HS-27A (cell line): ENCODE measurements around the gene FASN.

Experiments
- DNase-seq: peaks from one replicate; pipeline ENCODE4 v3.0.0-alpha.2; 2012; ENCODE audit warnings: low read depth, missing footprints

The FASN gene

DNA sequence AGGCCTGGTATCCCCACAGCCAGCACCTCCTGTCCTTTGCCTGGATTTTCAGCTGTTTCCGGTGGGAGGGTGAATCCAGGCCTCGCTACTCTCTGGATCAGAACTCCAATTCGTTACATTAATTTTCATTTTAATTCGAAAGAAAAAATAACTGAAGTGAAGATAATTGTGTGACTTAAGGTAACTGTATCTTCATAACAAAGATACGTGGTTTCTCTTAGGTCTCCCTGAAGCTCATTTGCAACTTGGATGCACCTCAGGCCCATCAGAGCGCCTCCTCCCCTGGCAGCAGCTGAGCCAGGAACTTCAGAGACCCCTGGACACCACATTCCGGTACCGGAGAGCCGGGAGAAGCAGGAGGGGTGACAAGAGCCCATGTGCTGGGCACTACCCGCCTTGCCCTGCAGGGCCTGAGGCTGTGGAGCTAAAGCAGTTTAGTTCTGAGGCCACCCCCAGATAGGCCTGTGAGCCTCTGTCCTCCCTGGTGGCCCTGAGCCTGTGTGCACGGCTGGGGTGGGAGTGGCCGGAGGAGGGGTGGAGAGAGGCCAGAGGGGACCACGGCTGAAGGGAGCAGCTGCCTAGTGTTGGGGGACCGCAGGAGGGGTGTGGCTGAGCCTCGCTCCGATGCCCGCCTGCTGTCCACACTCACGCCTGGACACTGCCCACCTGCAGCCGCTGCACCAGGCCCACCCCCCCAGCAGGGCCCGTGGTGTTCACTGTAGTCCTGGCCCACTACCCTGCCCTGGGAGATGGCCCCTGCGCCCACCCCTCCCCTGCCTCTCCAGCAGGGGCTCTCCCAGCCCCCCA, 21.0 kb downstream of the FASN start:
- no peak for DNase-seq

DNA sequence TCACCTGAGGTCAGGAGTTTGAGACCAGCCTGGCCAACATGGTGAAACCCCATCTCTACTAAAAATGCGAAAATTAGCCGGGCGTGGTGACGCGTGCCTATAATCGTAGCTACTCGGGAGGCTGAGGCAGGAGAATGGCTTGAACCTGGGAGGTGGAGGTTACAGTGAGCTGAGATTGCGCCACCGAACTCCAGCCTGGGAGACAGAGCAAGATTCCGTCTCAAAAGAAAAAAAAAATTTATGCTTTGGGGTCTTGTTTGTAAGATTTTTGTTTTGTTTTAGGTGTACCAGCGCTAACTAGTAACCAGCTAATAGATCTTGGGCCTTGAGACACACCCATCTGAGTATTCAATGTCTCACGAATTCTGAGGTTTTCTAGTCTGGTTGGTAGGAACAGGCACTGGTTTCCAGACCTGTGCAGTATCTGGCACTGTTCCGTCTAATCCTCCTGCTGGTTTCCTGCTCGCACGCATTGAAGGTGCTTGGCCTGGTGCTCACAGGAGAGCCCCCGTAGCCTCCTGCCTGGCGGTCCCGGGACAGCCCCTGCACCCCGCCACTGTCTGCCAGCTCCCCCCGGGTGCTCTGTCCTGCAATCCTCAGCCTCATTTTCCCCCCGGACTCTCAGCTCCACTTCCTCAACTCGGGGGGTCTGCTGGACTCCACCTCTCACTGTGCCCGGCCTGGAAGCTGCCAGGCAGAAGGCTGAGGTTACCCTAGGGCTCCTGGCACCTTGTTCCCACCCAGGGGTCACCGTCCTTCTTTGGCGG, 21.8 kb downstream of the FASN start:
- no peak for DNase-seq

DNA sequence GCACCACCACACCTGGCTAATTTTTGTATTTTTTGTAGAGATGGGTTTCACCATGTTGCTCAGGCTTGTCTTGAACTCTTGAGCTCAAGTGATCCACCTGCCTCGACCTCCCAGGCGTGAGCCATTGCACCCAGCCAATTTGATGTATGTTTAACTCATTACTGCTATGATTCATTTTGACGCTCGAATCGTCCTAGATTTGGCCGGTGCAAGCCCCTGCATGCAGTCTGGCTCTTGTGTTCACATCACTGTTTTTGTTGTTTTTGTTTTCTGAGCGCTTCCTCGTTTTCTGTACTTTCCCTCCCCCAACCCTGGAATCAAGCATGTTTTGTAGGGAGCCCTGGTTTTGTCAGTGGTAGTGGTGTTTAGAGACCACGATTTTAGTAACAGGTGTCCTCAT, 24.6 kb downstream of the FASN start:
- DNase-seq = no peak

DNA sequence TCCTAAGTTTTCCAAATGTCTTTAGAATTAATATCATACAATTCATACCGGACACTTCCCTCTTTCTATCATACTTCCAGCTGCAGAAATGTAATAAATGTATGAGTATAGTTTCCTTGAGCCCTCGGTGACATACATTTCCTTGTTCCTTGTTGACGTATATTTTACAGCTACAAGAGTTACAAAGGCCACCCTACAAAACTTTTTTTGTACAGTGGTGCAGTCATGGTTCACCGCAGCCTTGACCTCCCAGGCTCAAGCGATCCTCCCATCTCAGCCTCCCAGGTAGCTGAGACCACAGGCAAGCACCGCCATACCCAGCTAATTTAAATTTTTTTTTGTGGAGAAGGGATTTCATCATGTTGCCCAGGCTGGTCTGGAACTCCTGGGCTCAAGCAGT, 25.2 kb downstream of the FASN start:
- DNase-seq = no peak

DNA sequence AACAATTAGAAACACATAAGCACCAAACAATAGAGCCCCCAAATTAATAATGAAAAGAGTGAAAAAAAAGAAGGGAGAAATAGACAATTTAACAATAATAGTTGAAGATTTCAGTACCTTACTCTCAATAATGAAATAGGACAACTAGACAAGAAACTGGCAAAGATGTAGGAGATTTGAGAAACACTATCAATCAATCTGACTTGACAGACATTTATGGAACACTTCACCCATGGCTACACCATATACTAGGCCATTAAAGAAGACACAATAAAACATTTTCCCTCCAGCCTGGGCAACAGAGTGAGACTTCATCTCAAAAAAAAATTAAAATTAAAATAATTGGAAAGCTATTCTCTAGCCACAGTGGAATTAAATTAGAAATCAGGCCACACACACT, 27.4 kb downstream of the FASN start:
- no peak for DNase-seq

DNA sequence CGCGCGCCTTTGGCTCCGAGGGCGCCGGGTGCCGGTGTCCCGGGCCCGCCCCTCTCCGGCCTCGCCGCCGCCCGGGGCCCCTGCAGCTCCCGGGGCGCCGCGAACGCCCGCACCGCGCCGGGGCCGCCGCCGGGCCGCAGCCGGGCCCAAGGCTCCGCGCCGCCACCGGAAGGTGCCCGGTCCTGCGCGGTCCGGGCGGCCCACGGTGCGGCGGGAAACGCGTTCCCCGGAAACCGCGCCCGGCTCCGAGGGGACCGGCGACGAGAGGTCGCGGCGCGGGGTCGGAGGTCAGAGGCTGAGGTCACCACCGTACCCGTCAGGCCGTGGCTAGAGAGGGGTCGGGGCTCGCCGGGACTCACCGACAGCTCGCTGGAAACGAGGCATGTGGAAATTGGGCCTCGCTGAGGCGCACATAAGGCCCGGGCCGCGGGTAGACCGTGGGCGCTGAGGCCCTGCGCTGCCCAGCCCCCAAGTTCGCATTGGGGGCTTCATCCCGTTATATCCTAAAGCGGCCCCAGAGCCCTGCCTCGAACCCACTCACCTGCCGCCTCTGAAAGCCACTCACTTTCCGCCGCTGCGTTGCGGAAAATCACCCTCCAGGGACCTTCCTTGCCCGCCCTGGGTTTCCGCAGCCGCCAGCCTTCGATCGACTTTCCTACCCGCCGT, 32.3 kb downstream of the FASN start, which contains the start of gene DUS1L:
TSS of gene DUS1L (minus strand) at position 167 of the 666 bp plus-strand sequence. CDS start 745 bp downstream, outside the sequence.
- DNase-seq = no peak

DNA sequence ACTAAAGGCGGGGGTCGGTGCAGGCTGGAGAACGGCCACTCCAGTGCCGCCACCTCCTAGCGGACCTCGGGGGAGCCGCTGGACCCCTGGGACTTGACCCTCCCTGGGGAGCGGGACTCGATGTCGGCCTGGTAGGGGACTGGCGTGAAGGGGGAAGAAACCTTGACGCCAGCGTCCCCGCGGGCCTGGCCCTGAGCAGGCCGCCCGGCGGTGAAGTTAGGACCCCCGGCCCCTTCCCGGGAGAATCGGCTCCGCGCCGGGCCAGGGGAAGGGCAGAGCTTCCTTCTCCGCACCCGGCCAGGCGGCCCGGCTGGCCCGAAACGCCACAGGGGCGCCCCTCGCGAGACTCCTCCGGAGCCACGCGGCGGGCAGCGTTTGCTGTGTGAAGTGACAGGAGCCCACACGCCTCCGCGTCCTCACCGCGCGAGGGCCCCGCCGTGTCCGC, 32.8 kb downstream of the FASN start:
- DNase-seq = no peak

DNA sequence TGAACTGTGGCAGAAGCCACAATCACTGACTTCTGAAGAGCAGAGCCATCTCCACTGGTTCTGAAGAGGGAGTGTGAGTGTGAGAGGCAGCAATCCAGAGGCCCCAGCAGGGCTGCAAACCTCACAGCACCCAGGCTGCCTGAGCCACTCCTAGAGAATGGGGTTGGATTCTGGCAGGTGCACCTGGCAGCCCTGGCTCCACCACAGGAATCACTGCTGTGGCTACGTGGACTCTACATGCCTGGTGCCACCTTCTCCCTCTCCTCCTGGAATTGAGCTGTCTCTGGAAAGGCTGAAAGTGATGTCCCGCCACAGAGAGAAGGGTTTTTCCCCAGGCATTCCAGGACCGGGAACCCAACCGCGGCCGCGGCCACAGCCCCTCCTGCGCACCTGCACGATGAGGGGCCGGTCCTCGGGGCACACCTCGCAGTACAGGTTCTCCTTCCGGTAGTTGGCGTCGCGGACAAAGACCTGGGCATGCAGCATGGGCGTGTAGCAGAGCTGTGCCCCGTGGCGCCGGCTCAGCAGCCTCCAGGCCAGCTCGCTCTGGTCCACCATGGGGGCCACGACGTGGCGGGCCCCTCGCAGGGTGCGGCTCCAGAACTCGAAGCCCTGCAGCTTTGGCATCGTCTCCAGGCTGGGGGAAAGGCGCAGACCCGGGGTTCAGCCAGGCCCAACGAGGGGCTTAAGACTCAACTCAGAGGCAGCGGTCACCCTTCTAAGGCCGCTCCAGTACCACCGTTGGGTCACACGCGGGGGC, 33.4 kb downstream of the FASN start:
- DNase-seq = no peak

DNA sequence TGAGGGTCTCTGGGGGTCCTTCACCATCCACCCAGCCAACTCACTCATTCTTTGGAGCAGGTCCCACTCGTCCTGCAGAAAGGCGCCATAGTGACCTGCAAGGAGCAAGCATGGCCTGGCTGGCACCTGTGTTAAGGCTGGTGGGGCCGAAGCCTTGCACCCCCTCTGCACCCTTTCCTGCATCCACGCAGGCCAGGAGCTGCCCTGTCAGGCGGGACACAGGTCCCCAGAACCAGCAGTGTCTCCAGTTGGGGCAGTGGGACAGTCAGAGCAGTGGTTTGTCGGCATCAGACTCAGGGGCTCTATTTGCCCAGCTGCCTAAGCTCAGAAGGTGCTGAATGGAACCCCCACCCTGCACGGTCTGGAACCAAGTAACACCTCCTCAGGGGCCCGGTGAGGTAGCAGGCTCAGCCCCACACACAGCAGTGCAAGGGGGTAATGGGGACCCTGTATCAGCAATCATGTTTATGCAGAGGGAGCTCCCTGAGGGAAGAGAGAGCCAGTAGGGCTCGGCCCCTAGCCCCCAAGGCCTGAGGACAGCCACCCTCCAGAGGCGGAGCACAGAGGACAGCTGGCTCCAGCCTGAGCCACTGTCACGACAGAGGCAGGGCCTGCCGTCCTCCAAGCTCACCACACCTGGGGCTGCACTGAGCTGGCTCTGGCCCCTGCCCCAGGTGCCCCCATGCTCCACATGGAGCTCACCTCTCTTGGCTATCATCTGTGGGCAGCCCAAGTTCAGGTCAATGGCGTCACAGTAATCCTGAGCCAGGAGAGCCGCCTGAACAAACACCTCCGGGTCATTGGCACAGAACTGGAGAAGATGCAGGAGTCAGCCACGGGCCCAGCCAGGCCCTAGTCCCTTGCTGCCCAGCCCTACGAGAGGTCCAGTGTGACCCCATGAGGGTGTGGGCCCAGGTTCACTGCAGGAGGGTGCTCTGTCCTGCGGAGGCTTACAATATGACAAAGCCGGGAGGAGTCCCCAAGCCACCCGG, 34.3 kb downstream of the FASN start:
- DNase-seq = no peak

DNA sequence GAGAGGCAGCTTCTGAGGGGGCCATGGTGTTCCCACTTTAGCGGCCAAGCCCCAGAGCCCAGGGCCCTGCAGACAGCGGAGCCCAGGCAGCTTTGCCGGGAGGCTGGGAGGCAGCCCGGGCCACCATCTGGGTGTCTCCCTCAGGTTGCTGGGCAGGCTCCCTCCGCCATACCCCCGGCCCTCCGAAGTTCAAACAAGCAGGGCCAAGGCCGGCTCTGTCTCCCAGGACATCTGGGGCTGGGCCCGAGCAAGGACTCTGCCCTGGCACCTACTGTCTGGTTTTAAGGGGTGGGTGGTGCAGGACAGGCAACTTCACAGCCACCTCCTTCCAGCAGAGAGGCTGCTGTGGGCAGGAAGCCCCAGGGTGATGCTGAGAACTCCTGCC, 35.1 kb downstream of the FASN start:
- no peak for DNase-seq

DNA sequence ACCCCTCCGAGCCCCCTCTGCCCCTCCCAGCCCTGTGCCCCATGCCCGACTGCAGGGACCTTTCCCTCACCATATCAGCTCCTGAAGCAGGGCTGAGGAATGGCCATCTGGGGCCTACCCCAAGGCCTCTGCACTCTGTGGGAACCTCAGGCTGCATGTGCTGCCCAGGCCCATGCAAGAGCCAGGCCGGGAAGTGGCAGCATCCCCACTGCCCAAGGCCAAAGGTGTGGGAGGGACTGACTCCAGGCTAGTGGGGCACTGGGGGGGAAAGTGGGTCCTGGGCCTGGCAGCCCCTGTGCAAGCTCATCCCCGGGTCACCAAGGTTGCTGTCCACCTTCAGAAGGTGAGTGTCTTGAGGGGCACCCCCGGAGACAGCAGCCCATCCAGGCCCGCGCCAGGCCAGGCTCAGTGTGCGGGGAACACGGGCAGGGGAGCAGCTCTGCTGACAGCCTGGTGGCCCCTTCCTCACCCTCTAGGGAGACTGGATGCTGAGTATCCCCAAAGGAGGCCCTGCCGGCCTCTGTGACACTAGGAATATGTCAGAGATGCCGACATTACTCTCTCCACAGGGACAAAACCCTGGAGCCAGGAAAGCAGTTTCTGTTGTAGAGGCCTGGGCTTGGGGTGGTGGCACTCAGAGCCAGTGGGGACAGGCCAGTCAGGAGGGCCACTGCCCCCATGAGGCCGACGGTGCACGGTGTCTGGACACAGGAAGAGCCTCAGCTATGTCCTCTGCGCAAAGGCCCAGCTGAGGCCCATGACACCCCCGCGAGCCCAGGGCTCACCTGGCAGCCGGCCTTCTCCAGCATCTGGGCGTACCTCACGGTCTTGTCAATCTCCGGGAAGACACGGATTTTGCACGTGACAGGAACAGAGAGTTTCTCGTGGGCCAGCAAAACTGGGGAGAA, 35.7 kb downstream of the FASN start:
- no peak for DNase-seq

DNA sequence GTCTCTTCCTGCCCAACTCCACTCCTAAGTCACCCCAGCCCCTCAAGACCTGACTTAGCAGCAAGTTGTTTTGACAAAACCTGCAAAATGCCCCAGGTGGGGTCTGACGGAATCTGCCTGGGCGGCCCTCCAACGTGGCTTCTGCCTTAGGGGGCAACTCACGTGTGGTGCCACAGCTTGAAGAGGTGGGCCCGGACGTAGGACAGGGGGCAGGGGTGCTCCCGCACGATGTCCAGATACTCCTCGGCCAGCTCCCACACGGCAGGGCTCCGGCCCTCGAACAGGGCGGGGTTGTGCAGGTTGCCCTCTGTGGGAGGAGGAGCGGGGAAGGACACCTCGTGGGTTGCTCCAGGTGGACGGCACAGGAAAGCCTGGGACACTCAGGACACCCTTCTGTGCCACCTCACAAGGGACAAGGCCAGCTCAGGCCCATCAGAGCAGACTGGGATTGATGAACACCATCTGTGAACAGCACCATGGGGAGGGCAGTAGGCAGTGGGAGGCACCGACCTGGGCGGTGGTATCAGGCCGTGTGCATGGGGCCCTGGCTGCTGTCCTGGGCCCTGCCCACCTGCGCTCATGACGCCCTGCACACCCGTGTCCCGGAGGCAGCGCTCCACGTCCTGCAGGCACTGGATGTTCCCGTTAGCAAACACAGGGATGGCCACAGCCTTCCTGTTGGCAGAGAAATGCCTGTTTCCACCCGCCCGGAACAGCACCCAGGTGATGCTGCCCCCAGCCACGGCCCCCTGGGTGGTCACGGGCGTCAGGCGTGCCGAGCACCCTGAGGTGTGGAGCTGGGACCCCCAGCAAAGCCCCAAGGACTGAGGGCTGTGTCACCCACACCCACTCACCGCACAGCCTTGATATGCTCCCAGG, 36.8 kb downstream of the FASN start:
- DNase-seq = no peak

DNA sequence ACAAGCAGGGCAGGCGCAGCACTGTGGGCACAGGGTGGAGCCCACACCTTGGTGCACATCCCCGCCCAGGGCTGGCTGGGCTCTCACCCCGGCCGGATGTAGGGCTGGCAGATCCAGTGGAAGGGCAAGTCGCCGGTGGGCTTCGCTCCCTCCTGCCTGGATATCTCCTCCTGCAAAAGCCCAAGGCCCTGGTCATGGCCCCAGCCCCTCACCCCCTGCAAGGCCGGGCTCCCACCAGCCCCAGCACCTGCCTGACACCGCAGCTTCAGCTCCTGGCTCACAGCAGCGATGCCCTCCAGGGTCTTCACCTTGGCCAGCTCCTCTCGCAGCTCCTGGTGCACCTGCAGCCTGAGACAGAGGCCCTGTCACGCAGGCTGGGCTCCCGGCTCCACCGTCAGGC, 37.4 kb downstream of the FASN start:
- DNase-seq = no peak

DNA sequence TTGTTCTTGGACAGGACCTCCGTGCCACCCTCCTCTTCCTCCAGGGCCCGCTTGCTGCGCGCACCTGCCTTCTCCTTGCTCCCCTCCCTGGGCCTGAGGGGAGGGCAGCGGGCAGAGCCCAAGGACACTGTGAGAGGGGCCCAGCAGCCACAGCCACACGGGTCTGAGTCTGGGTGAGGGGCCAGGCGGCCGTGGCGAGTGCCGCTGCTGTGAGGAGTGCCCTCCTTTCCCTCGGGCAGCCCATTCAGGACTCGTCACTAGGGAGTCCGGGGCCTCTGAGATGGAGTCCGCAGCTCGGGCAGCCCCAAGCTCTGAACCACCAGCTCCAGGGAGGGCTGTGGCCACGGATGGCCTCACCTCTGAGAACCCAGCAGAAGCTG, 38.0 kb downstream of the FASN start:
- DNase-seq = no peak

DNA sequence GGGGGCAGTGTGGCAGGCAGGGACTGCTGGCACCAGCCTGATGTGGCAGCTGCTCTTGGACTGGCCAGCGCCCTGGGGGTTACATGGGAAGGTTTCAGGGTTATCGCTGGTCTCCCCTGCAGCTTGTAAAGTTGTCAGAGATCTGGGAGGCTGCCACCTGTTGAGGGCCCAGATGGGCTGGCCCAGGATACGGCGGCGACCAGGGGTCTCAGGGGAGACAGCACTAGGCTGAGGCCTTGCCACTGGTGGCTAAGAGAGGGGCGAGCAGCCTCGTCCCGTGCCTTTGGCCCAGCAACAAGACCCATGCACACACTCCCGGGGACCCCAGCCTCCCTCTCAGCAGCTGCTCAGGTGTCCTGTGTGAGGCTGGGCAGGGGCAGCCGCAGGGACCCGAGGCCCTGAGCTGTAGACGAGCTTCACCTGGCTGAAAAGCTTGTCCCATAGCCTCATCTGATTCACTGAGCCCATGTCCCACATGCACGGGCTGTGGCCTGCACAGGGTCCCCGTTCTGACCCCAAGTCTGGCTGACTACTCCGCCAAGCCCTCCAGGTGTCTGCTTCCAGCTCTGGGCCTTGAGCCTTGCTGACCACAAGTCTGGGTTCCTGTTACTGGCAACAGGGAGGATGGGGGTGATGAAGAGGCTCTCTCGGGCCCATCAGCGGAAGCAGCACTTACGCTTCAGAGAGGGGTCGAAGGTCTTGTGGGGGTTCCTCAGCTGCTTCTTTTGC, 38.6 kb downstream of the FASN start:
- DNase-seq = no peak

DNA sequence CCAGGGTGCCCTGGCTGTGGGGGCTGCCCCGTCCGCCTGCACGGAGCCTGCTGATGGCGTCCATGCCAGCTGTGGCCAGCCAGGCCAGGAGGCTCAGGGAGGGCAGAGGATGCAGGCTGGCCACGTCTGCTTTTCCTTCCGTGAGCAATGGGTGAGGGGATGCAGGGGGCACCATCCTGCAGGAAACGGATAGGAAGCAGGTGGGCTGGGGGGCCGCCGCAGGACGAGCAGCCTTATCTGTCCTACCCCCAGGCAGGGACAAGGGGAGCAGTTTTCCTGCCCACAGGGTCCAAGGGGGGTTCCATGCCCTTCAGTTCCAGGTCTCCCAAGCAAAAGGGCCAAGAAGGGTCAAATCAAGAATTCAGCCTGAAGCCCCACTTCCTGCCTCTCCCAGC, 39.2 kb downstream of the FASN start:
- no peak for DNase-seq

DNA sequence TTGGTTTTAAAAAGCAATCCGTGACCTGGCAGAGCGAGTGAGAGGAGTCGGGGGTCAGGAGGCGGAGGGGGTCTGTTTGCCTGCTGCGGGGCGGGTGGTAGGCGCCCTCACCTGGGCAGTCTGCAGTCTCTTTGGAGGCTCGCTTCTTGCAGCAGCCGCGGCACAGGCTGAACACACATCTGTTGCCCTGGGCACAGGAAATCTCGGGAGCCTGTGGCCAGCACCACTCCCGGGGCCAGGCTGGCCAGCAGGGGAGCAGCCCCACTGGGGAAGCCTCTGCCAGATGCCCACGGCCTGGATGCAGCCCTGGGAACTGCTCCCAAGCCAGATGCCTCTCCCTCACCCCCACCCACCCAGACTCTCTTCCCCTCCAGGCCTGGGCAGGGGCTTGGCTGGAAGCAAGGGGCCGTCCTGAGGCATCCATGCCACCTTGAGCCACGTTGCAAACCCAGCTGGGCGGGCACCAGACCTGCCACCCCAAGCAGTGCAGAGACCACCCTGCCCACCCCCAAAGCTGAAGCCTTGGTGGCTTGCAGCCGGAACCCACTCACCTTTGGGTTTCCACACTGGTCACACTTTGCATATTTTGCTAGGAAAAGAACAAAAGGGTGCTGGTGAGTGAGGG, 39.7 kb downstream of the FASN start:
- no peak for DNase-seq
